GM12892 (cell line): ENCODE results near the gene FBXL7.

ENCODE experiments used
- DNase-seq: peaks from one replicate; pipeline ENCODE4 v3.0.0; 2011; ENCODE audit not compliant: insufficient read length
- FAIRE-seq: peaks from 2 replicates; lab custom pipeline; 2011; peaks lifted over from hg19 to GRCh38; lab: Jason Lieb, UNC
- POLR2A ChIP-seq: IDR thresholded peaks from 2 replicates; pipeline ENCODE4 v1.6.1; 2011; ENCODE audit warnings: low read depth, low read length, control low read depth
- POLR2AphosphoS5 ChIP-seq: IDR thresholded peaks from 2 replicates; pipeline ENCODE4 v1.6.1; 2011; ENCODE audit warnings: low read depth, low read length, control low read depth
- TAF1 ChIP-seq: IDR thresholded peaks from 2 replicates; pipeline ENCODE4 v1.6.1; 2011; ENCODE audit warnings: low read depth, mild to moderate bottlenecking, control low read depth, low read length, borderline replicate concordance

Gene FBXL7

DNA sequence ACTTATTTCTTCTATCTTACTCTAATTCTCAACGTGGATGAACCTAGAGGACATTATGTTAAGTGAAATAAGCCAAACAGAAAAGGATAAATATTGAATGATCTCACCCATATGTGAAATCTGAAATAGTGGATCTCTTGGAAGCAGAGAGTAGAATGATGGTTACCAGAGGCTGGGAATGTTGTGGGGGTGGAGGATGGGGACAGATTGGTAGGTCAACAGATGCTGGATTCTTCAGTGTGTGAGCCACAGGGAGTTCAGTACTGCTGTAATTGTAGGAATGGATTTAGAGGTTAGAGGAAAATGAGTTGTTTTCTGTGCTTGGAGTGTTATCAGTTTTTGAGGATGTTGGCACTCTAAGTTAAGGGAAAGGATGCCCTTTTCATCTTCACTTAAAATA is 190.6 kb downstream of the FBXL7 start:
- no peak for FAIRE-seq
- no peak for TF ChIP-seq POLR2AphosphoS5
- TF ChIP-seq POLR2A, result no peak
- no peak for TF ChIP-seq TAF1
- no peak for DNase-seq

DNA sequence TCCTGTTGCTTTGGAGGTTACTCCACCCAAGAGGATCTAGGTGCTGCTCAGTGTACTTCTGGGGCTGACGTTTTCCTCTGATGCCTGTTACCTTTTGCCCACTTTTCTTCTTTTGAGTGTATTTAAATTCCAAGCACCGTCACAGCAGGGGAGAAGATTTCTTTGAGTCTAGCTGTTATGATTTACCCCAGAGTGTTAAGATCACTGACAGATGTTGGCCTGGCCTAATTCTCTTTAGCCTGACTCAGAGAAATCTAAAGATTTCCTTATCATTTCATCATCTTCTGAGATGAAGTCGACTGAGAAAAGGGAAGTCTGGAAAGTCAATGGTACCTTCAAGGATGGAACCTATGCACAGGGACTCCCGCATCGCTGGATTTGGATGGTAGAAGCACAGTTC is 191.5 kb downstream of the FBXL7 start:
- FAIRE-seq (no peak), DNase-seq (no peak)
- no peak for TF ChIP-seq POLR2A
- no peak for TF ChIP-seq POLR2AphosphoS5
- no peak for TF ChIP-seq TAF1

- no peak for TF ChIP-seq POLR2A
- no peak for TF ChIP-seq TAF1
- no peak for TF ChIP-seq POLR2AphosphoS5
- DNase-seq, result no peak
Measured at GRCh38 chr5:15692706-15693381, 192.9 kb downstream of the FBXL7 start.

GRCh38 chr5:15693382-15693728 is 193.4 kb downstream of the FBXL7 start:
- TF ChIP-seq POLR2A, result no peak
- no peak for TF ChIP-seq POLR2AphosphoS5
- no peak for TF ChIP-seq TAF1
- no peak for FAIRE-seq
- no peak for DNase-seq

More at GRCh38 chr5:15692706-15693381, 192.9 kb downstream of the FBXL7 start:
- no peak for FAIRE-seq

DNA sequence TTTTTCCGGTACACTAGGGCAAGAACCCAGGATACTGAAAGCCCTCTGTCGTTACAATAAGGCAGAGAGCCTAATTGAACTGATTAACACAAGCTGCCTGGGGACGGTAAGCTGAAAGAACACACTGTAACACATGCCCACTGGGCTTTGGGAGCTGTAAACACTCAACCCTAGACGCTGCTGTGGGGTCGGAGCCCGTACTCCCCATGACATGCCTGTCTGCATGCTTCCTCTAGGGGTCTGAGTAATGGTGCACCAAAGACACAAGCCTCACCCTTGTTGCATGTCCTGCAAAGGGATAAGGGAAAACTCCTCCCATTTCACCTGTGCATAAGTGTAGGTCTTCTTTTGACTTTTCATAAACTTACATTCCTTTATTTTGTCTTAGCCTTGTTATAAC is 194.0 kb downstream of the FBXL7 start:
- FAIRE-seq, result no peak
- TF ChIP-seq POLR2A, result no peak
- TF ChIP-seq POLR2AphosphoS5, result no peak
- TF ChIP-seq TAF1, result no peak

DNA sequence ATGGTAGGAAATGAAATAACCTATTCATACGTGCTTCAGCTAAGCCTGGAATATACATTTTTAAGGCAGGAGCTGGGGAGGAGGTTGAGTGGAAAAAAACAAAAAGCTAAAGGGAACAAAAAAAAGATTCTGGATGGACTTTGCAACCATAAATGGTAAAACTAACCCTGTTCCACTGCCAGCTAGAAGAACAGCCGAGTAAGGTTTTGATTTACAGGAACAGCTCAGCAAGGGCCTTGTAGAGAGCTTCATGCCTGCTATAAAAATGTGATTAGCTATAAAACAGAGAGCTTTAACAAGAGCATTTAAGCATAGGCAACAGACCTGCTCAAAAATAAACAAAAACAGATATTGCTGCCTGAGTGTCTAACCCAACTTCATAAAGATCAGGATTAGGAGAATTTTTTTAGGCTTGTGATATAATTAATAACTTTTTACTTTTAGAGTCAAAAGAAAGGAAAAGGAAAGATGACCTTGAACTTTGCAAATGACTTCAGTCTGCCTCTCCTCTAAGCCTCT is 194.8 kb downstream of the FBXL7 start:
- DNase-seq (no peak), FAIRE-seq (no peak)
- TF ChIP-seq TAF1 (no peak), POLR2AphosphoS5 (no peak), POLR2A (no peak)

More for the DNA sequence above, 194.0 kb downstream of the FBXL7 start:
- no peak for DNase-seq

DNA sequence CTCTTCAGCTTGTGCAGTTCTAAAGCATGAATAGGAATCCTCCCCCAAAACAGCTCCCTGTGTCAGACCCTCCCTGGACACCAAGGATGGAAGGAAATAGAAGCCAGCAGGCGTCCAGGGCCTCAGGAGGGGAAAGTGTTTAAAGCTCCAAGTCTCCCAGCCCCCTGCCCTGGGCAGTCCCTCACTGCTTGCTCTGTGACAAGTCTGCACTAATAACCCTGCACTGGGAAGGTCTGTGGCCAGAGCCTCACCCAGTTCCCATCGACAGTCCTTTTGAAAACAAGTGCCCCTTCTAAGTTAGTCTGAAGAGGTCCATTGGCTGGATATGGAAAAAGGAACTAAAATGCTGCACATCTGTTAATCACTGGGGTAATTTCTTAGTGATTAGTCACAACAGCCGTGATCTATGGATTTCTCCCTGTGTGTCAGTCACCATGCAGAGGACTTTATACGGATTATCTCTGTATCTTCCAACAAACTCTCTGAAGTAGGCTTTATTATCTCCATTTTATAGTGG is 195.3 kb downstream of the FBXL7 start:
- TF ChIP-seq TAF1, result no peak
- TF ChIP-seq POLR2A, result no peak
- TF ChIP-seq POLR2AphosphoS5, result no peak
- DNase-seq (no peak), FAIRE-seq (no peak)

GRCh38 chr5:15700373-15700772 is 200.4 kb downstream of the FBXL7 start:
- no peak for TF ChIP-seq TAF1
- TF ChIP-seq POLR2A, result no peak
- no peak for TF ChIP-seq POLR2AphosphoS5
- DNase-seq, result no peak
- no peak for FAIRE-seq

DNA sequence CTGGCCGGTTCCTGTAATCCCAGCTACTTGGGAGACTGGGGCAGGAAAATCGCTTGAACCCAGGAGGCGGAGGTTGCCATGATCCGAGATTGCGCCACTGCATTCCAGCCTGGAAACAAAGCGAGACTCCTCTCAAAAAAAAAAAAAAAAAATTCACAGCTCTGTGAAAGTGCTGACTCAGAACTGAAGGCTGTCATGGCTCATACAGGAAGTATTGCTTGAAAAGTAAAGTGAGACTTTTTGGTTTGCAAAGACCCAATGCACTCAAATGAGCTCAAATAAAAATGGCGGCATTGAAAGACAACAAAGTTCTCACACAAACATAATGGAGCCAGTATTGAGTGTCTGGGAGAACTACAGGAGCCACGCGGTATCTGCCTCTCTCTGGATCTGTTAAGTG is 202.1 kb downstream of the FBXL7 start:
- TF ChIP-seq POLR2AphosphoS5 (no peak), TAF1 (no peak)
- DNase-seq (no peak), FAIRE-seq (no peak)

GRCh38 chr5:15703901-15704300 is 203.9 kb downstream of the FBXL7 start:
- FAIRE-seq (no peak), DNase-seq (no peak)
- no peak for TF ChIP-seq POLR2AphosphoS5
- TF ChIP-seq TAF1, result no peak
- TF ChIP-seq POLR2A, result no peak

GRCh38 chr5:15704397-15704947 is 204.5 kb downstream of the FBXL7 start:
- FAIRE-seq, result no peak
- TF ChIP-seq TAF1 (no peak), POLR2A (no peak), POLR2AphosphoS5 (no peak)
- DNase-seq, result no peak

DNA sequence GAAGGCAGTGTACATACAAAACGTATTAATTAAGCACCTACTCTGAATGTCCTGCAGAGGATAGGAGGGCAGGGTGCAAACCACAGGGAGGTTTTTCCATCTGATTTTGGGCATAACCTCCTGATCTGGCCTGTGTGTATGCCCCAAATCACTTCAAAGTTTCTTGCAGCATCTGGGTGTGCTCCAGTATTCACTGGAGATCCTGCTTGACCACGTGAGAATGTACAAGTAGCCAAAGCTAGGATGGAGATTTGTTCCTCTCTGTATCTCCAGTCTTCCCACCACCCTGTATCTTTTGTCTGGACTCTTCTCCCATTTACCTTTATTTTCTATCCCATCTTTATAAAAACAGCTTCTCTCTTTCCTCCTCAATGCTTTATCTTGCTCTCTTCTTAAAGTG is 207.7 kb downstream of the FBXL7 start:
- FAIRE-seq (no peak), DNase-seq (no peak)
- no peak for TF ChIP-seq POLR2AphosphoS5
- no peak for TF ChIP-seq POLR2A
- no peak for TF ChIP-seq TAF1
